HFFc6 (cell line): ENCODE data around the gene TIGD4. TPM values are rescaled to one million over a fixed set of nuclear protein-coding genes. Genes with fewer than 3 reads are reported as not detected.
"Not testable (repeated sequence)": the region's sequence is repeated elsewhere in the genome, so short reads cannot be mapped to it uniquely, and the experiment has no call there.

ENCODE experiments used
- DNase-seq: peaks from one replicate; pipeline ENCODE4 v3.0.0-alpha.2; 2018
- H3K27ac Mint-ChIP-seq: 2 replicates; pipeline ENCODE4 v1.8.0; 2020; ENCODE audit warnings: mild to moderate bottlenecking, mixed read lengths
- H3K27me3 Mint-ChIP-seq: 2 replicates; pipeline ENCODE4 v1.8.0; 2021; ENCODE audit warnings: mild to moderate bottlenecking, moderate library complexity, mixed read lengths; ENCODE audit not compliant: insufficient read depth
- H3K36me3 Mint-ChIP-seq: 2 replicates; pipeline ENCODE4 v1.8.0; 2021; ENCODE audit warnings: low read depth, mixed read lengths
- H3K4me1 Mint-ChIP-seq: 2 replicates; pipeline ENCODE4 v1.8.0; 2020; ENCODE audit warnings: low read depth, mixed read lengths
- H3K4me3 Mint-ChIP-seq: 2 replicates; pipeline ENCODE4 v1.8.0; 2020; ENCODE audit warnings: mild to moderate bottlenecking, moderate library complexity, mixed read lengths
- H3K9me3 Mint-ChIP-seq: 2 replicates; pipeline ENCODE4 v1.8.0; 2020; ENCODE audit warnings: mild to moderate bottlenecking, mixed read lengths
- total RNA-seq, 6 experiments: library from RNA; stranded (reverse); fragmentation: NEBNext Ultra II Directional; extraction: Animal tissue kit (Norgen Biotek cat#: 25700); gene quantifications; 2 replicates in 1 of 6; 3 replicates in 5 of 6; pipeline ENCODE4 v1.2.3, GENCODE V29; 2021
- TF ChIP-seq, protein P1 (sequence below): fragments of 200-600 bp; sonication (generic); IDR thresholded peaks from 2 replicates; pipeline ENCODE4 v1.5.0; 2021; ENCODE audit warnings: antibody characterized with exemption, mild to moderate bottlenecking

The TIGD4 gene
- total RNA-seq, 6 experiments from 2014 or later: 0.07 to 0.08 TPM; not detected in 4

DNA sequence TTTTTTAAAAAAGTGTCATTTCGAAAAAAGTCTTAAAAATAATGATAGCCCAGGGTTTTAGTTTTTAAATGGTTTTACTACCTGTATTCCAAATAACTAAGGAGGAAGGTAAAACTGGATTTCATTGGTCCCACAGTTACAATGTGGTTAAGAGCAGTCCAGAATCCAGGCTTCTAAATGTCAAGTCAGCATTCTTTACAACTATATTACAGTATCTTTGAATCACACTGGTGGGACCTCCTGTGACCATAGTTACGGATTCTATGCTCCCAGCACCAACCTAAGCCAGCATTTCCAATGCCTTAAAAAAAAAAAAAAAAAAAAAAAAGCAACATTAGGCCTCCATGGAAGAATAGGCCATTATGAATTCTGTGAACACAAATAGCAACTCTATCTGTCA, 6.2 kb downstream of the TIGD4 start:
- peaks cover 12% of the 10 kb centered on the region for H3K27me3 Mint-ChIP-seq
- no peaks in the 10 kb centered on the region for H3K9me3 Mint-ChIP-seq
- H3K4me1 Mint-ChIP-seq: peaks cover 2% of the 10 kb centered on the region
- no peak for DNase-seq
- TF ChIP-seq, protein P1, sequence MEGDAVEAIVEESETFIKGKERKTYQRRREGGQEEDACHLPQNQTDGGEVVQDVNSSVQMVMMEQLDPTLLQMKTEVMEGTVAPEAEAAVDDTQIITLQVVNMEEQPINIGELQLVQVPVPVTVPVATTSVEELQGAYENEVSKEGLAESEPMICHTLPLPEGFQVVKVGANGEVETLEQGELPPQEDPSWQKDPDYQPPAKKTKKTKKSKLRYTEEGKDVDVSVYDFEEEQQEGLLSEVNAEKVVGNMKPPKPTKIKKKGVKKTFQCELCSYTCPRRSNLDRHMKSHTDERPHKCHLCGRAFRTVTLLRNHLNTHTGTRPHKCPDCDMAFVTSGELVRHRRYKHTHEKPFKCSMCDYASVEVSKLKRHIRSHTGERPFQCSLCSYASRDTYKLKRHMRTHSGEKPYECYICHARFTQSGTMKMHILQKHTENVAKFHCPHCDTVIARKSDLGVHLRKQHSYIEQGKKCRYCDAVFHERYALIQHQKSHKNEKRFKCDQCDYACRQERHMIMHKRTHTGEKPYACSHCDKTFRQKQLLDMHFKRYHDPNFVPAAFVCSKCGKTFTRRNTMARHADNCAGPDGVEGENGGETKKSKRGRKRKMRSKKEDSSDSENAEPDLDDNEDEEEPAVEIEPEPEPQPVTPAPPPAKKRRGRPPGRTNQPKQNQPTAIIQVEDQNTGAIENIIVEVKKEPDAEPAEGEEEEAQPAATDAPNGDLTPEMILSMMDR: no peak
- no peak overlapping the region for H3K27ac Mint-ChIP-seq
- H3K4me3 Mint-ChIP-seq: no peak overlapping the region
- H3K36me3 Mint-ChIP-seq: no peaks in the 10 kb centered on the region

DNA sequence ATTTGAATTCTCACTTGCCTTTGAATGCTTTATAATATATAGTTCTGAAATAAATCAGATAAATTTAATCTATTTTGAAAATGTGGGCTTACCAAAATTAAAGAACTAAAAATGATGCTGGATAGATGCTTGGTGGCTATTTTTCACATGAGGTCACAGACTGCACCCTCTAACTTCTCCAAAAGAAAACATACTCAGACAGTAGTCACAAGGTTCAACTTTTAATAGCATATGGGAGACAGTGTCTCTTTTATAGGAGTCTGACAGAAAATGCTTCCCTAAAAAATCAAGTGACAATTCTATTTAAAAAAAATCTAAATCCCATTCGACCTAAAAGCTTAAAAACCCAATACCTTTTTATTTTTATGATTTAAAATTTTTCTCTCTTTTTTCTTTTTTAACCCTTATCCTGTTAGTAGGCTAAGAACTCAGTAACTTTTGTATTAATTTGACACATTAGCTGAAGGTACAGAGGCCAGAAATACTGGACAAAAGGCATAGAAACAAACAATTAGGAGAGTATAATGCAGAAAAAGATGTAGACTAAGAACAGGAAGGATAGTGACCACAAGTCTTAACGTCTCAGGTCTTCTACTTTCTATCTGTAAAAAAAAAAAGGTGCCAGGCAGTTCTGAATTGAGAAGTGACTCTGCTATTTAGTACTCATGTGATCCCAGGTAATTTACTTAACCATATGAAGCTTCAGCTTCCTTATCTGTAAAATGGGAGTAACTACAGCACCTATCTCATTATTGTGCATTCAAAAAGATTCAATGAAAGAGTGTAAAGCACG, 7.6 kb downstream of the TIGD4 start:
- peaks cover 12% of the 10 kb centered on the region for H3K27me3 Mint-ChIP-seq
- no peak overlapping the region for H3K4me3 Mint-ChIP-seq
- H3K4me1 Mint-ChIP-seq: no peaks in the 10 kb centered on the region
- no peaks in the 10 kb centered on the region for H3K9me3 Mint-ChIP-seq
- TF ChIP-seq, protein P1: no peak
- H3K27ac Mint-ChIP-seq: no peak overlapping the region
- DNase-seq: no peak
- no peaks in the 10 kb centered on the region for H3K36me3 Mint-ChIP-seq

DNA sequence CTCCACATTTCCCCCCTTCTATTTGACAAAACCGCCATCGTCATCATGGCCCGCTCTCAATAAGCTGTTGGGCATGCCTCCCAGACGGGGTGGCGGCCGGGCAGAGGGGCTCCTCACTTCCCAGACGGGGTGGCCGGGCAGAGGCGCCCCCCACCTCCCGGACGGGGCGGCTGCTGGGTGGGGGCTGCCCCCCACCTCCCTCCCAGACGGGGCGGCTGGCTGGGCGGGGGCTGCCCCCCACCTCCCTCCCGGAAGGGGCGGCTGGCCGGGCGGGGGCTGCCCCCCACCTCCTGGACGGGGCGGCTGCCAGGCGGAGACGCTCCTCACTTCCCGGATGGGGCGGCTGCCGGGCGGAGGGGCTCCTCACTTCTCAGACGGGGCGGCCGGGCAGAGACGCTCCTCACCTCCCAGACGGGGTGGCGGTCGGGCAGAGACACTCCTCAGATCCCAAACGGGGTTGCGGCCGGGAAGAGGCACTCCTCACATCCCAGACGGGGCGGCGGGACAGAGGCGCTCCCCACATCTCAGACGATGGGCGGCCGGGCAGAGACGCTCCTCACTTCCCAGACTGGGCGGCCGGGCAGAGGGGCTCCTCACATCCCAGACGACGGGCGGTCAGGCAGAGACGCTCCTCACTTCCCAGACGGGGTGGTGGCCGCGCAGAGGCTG, 14.3 kb downstream of the TIGD4 start:
- H3K27ac Mint-ChIP-seq, H3K4me3 Mint-ChIP-seq, H3K9me3 Mint-ChIP-seq, H3K4me1 Mint-ChIP-seq, DNase-seq, H3K36me3 Mint-ChIP-seq: not testable (repeated sequence)
- H3K27me3 Mint-ChIP-seq: peaks cover 13% of the 10 kb centered on the region

- Mint-ChIP-seq H3K27me3 (peaks cover 14% of the 10 kb centered on the region), H3K9me3 (no peaks in the 10 kb centered on the region), H3K27ac (no peak overlapping the region), H3K4me3 (no peak overlapping the region), H3K36me3 (no peaks in the 10 kb centered on the region), H3K4me1 (no peaks in the 10 kb centered on the region)
- DNase-seq: no peak
- TF ChIP-seq, protein P1: no peak
Observed at GRCh38 chr4:152763796-152764195, 15.7 kb downstream of the TIGD4 start.

- TF ChIP-seq, protein P1: no peak
- no peaks in the 10 kb centered on the region for H3K4me1 Mint-ChIP-seq
- no peak overlapping the region for H3K27ac Mint-ChIP-seq
- H3K27me3 Mint-ChIP-seq: peaks cover 36% of the 10 kb centered on the region
- H3K4me3 Mint-ChIP-seq: no peak overlapping the region
- DNase-seq: no peak
- H3K9me3 Mint-ChIP-seq: peaks cover 4% of the 10 kb centered on the region; the same call in 1 of the 2 replicates
- H3K36me3 Mint-ChIP-seq: no peaks in the 10 kb centered on the region; the same call in 1 of the 2 replicates
Observed at GRCh38 chr4:152748619-152749018, 30.9 kb downstream of the TIGD4 start.

DNA sequence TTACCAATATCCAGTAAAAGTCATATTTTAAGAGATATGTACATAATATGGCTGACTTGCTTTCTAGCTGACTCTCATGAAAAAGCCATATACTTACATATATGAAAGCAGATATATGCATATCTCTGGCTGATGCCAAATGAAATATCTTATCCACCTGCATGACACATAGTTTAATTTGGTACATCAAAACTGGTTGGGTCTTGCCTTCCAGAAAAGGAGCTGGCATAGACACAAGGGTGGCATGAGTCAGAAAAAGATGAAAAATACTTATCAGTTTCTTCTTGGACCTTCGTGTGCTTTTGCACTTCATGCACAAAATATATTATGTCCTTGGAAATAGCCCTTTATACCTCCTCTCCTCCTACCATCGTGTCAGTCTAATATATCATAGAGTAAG, 32.1 kb downstream of the TIGD4 start:
- no peaks in the 10 kb centered on the region; the same call in 1 of the 2 replicates for H3K36me3 Mint-ChIP-seq
- peaks cover 31% of the 10 kb centered on the region for H3K27me3 Mint-ChIP-seq
- H3K4me3 Mint-ChIP-seq: no peak overlapping the region
- H3K27ac Mint-ChIP-seq: no peak overlapping the region
- H3K9me3 Mint-ChIP-seq: peaks cover 4% of the 10 kb centered on the region; the same call in 1 of the 2 replicates
- no peak for DNase-seq
- TF ChIP-seq, protein P1: no peak
- H3K4me1 Mint-ChIP-seq: no peaks in the 10 kb centered on the region
